GM18507 (cell line): Measurements from ENCODE around the gene CSH2.

Experiments
- DNase-seq: peaks from one replicate; pipeline ENCODE4 v3.0.0; 2011; ENCODE audit warnings: low read depth; ENCODE audit not compliant: insufficient read length; ENCODE audit errors: extremely low spot score
- FAIRE-seq: peaks from 2 replicates; lab custom pipeline; 2011; peaks lifted over from hg19 to GRCh38; lab: Jason Lieb, UNC

CSH2 gene

DNA sequence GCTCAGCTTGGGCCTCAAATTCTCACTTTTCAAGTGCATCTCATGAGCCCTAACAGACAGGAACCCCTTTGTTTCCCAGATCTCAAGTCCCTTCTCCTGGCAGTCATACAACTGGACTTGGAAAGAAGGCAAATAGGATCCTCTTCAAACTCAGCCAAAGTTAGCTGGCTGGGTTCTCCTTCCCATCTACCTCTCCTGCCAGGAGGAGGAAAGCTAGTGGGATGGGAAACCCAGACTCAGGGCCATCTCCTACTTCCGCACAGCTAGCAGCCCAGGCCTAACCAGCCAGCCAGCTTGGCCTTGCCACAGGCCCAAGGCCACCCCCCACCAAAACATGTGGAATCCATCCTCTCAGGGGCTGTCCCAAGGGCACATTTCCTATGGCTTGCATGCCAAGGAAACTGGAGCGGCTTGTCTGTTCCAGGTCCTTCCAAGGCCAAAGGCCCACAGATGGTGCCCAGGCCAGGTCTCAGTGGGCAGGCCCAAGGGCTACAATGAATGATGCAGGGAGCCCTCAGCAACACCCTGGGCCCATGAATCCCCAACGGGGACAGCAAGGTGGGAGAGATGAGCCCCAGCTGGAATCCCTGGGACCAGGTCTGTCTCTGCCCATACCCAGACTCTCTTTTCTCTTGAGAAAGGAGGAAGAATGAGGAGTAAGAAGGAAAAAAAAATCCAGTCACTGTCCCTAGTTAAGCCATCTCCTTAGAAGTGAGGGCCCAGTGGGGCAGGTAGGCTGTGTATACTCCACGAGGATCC lies 32.7 kb downstream of the CSH2 start:
- no peak for DNase-seq

DNA sequence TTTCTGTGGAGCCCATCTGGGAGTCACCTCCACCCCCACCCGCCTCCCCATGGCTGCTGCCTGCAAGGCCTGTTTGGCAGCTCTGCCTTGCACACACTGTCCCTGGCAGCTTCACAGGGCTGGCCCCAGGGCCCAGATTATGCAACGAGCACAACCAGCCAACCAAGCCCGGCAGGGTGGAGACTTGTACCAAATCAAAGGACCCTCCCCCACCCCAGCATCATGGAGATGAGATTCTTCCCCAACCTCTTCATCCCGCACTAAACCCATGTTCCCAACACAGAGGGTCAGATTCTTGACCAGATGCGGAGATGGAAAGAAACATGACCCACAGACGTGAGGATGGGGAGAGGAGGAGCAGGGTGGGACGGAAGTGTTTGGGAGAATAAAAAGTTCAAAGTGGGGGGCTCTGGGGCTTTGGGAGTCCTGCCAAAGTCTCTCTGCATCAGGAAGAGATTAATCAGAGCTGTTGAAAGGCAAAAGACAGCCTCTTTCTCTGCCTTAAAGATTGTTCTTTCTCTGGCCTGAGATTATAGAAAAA lies 34.8 kb downstream of the CSH2 start:
- FAIRE-seq (no peak), DNase-seq (no peak)

More for the DNA sequence above, 32.7 kb downstream of the CSH2 start:
- no peak for FAIRE-seq

DNA sequence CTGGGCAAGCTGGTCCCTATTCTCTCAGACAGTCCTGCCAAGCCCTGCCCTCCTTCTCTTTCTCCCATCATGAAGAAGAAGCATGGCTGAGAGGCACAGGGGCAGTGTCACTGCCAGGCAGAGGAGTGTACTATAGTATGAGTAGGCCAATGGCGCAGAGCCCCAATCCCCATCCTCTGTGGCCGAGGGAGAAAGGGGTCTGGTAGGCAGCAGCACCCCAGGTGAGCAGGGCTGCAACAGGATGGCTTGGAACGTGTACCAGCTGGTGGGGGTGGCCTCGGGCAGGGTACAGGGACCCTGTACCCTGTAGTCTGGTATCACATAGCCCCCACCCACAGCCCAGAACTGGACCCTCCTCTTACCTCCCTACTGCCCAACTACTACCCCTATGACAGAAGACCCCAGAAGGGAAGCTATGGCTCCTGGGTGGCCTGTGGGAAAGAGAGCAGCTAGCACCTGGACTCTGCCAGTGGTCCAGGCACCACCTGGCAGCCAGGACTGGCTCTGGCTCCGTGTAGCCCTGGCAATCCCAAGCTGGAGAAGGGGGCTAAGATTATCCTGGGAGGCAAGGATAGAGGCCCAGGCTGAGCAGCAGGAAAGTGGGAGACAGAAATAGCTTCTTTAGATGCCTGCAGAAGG lies 35.4 kb downstream of the CSH2 start:
- DNase-seq (no peak), FAIRE-seq (no peak)

DNA sequence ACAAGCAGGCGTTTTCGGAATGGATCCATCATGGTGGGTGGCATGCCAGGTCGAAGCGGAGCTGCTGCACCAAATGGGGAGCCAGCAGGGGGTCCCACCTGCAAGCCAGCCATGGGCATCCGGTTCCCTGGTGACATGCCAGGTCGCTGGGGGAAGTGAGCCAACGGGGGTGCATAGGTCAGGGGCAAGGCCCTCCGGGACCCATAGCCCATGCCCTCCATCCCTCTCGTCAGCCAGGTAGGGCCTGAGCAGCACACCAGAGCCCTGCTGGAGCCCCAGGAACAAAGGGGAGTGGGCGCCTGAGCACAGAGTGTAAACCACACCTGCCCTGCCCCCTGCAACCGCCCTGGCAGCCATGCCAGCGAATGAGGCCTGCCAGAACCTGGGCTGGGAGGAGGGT lies 36.0 kb downstream of the CSH2 start:
- DNase-seq (no peak), FAIRE-seq (no peak)

DNA sequence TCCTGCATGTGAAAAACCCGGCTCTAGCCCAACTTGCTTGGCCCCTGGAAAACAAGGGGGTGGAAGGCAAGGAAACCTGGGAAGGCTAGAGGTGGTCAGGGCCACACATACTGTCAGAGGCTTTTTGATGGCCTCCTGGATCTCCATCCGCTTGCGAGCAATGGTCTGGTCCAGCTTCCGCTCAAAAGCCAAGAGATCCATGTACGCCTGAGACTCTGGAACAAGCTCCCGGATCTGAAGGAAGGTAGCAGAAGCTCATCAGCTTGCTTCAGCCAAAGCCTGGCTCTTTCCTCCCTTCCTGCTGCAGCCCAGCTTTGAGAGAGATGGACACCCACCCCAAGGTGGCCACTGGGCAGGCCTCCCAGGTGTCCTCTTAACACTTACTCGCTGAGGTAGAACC lies 36.7 kb downstream of the CSH2 start:
- DNase-seq (no peak), FAIRE-seq (no peak)

DNA sequence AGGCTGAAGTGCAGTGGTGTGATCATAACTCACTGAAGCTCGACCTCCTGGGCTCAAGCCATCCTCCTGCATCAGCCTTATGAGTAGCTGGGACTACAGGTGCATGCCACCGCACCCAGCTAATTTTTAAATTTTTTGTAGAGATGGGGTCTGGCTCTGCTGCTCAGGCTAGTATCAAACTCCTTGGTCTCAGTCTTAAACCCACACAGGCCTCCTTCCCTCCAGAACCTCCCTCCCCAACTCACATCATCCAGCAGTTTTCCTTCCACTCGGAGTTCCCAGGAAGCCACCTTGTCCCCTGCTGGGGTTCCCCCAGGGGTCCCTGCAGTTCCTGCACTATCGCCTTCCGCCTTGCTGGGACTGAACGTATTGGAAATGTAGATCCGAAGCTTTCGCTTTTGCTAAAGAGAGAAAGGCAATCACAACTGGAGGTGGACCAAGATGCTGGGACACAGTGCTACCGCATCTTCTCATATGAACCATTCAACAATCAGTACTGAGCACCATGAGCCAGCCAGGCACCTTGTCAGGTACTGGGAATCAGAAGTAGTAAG lies 38.2 kb downstream of the CSH2 start:
- FAIRE-seq: no peak
- DNase-seq: no peak

DNA sequence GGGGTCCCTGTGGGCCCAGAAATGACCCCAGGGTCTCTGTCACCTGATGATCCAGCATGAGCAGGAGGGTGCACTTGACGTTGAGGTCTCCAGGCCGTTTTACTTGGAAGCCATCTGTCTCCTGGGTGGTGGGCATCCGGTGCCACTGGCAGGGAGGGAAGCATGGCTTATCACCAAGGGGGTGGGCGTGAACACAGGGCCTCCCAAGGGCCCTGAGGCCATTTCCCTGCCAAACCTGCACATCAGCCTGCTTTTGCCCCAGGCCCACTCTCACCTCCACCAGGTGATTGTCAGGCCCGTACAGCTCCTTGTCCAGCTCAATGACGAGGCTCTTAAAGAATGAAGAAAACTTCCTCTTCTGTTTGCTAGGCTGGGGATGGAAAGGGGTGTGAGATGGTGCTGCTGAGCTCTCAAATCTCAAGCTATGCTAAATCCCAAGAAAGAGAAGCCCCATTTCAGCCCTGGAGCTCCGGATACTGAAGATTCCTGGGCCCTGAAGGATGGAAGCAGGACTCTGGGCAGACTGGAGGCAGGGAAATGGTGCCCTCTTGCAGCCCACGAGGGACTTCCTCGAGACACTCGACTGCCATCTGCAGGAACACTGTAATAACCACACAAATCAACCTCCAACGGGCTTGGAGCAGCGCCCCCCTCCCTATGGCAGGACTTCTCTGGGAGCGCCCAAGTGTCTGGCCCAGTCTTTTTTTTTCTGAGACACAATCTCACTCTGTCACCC lies 38.9 kb downstream of the CSH2 start:
- peak; percentile 33 for DNase-seq
- FAIRE-seq: peak; percentile 74

DNA sequence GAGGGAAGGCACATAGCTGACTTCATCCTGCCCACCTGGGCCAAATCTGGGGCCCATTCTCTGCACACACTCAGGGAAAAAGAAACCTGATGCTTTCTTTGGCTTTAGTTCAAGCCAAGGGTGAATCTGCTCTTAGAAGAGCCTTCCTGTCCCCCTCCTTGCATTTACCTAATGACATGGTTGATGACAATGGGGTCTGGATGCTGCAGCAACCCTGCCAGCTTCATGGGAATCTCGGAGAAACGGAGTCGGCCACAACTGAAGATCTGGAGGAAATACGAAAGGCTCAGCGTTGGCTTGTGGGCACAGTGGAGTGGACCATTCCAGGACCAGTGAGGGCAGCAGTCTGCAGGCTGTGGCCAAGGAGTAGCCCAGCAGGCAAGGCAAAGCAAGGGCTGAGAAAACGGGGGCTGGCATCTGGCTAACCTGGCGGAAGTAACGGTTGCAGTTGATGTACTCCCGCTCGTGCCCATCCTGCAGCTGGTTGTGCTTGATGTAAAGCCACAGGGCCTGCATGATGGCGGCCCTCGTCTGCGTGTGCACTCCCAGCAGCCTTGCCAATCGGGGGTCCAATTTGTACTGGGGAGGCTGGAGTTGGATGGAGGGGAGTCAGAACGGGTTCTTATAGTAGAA lies 39.6 kb downstream of the CSH2 start:
- FAIRE-seq: no peak

DNA sequence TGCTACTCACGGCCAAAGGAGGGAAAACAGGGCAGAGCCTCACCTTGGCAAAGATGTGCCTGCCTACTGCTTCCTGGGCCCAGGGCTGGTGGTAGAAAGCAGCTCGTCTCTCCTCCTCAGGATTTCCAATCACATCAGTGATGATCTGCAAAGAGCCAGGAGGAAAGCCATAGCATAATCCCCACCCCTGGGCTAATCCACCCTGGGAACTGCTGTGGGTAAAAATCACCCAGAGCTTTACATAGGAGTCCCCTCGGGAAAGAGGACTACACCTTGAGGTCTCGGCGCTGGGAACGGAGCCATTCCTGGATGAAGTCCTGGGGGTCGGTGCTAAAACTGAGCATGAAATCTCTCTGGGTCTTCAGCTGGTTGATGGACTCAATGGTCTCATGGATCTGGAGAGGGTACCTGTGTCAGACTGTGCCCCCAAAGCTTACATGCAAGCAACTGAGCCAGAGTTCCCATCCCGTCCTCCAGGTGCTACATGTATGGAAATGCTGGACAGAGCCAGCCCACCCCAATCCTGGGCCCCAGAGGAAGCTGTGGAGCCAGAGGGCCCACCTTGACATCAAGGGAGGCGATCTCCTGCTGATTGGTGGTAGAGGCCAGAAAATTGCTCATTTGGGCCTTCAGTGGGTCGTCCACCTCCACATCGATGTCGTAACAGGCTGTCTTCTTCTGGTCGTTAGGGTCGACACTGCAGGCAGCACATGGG lies 40.3 kb downstream of the CSH2 start:
- DNase-seq (no peak), FAIRE-seq (no peak)

More for the DNA sequence above, 39.6 kb downstream of the CSH2 start:
- no peak for DNase-seq

DNA sequence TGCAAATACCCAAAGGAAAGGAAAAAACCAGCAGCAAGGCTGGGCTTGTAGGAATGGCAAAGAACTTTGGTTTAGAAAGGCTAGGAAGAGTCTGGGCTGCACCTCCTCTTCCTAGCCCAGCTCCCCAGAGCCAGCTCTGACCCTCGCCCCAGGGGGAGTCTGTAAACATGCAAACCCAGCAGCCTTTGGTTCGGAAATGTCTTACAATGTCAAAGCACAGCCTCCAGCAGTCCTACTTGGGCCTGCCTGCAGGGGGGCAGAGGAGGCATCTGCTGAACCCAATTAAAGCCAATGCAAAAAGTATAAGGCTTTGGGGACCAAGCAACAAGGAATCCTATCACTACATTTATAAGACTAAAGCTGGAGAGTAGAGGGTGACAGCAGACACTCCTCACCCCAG lies 41.0 kb downstream of the CSH2 start:
- DNase-seq (no peak), FAIRE-seq (no peak)

DNA sequence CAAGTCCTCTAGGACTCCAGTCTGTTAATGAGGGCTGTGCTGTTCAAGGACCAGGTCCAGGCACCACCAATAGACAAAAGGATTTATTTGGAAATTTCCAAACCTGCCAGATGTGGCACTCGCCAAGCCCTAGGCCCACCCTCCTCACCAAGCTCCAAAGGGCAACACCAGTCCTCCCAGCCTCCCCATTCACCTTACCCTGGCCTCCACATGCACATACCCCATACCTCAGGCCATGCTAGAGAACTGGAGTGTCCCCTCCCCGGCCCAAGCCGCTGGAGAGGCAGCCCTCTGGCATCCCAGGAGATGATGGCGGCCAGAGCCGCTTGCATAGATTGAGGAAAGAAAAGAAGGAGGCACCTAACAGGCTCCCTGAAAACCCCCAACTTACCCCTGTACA lies 41.5 kb downstream of the CSH2 start:
- DNase-seq (no peak), FAIRE-seq (no peak)

DNA sequence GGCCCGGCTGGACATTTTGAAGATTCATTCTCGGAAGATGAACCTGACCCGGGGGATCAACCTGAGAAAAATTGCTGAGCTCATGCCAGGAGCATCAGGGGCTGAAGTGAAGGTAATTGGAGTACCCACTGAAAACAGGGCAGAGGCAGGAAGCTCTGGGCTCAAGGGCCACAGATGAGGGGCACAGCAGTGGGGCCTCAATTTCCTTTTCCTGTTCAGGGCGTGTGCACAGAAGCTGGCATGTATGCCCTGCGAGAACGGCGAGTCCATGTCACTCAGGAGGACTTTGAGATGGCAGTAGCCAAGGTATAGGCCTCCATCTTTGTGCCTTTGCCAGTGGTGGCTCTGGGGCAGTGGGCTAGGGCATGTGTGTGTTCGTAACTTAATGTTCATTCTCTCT lies 42.0 kb downstream of the CSH2 start:
- DNase-seq (no peak), FAIRE-seq (no peak)

DNA sequence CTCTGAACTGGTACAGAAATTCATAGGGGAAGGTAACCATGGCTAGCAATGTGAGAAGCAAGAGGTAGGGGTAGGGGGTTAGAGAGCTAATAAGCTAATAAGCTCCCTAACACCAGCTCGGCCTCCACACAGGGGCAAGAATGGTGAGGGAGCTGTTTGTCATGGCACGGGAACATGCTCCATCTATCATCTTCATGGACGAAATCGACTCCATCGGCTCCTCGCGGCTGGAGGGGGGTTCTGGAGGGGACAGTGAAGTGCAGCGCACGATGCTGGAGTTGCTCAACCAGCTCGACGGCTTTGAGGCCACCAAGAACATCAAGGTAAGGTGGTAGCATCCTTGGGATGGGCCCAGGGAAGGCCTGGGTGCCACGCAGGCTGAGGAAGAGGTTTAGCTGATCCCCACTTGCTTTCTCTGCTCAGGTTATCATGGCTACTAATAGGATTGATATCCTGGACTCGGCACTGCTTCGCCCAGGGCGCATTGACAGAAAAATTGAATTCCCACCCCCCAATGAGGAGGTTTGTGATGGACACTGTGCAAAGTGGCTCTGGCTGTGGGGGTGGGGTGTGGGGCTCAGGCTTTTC lies 42.5 kb downstream of the CSH2 start:
- no peak for FAIRE-seq

DNA sequence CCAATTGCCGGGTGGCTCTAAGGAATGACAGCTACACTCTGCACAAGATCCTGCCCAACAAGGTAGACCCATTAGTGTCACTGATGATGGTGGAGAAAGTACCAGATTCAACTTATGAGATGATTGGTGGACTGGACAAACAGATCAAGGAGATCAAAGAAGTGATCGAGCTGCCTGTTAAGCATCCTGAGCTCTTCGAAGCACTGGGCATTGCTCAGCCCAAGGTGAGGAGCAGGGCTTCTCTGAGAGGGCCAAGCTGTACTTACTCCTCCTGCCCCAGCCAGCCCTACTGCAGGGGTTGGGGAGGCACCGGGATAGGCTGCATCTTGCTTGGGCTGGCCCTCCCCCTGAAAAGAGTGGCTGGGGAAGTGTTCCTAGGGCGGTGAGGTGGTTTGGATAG lies 43.2 kb downstream of the CSH2 start:
- FAIRE-seq (no peak), DNase-seq (no peak)

More for the DNA sequence above, 42.5 kb downstream of the CSH2 start:
- DNase-seq: no peak

DNA sequence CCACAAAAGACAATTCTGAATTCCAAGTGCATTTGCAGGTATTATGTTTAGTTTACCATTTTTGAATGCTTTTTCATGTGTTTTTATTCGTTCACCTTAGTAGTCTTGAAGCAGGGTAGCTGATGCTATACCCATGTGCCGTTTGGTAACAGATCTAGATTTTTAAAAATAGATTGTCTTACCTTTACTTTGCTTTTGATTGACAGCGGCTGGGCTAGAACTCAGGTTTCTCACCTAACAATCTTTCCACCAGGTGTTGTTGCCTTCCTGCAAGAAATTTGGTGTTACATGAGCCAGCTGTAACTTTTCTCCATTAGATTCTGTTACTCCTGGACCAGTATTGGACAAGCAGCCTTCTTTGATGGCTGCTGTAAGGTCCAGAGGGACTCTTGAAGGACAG lies 44.5 kb downstream of the CSH2 start:
- no peak for DNase-seq
- no peak for FAIRE-seq

DNA sequence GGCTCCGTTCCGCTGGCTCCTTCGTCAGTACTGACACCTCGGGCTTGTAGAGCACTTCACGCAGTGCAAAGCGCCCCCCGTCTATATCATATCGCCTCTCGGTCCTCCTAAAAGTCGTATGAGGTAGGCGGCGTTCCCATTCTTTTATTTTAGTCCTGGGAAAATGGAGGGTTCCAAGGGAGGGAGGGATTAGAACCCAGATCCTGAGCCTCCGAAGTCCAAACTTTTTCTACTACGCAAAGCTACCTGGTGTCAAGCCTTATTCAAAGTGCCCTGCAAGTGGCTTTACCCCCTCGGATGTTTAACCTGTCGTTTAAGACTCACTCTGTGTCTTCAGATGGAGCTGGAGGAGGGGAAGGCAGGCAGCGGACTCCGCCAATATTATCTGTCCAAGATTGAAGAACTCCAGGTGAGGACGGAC lies 45.7 kb downstream of the CSH2 start:
- FAIRE-seq: peak; percentile 9
- no peak for DNase-seq

DNA sequence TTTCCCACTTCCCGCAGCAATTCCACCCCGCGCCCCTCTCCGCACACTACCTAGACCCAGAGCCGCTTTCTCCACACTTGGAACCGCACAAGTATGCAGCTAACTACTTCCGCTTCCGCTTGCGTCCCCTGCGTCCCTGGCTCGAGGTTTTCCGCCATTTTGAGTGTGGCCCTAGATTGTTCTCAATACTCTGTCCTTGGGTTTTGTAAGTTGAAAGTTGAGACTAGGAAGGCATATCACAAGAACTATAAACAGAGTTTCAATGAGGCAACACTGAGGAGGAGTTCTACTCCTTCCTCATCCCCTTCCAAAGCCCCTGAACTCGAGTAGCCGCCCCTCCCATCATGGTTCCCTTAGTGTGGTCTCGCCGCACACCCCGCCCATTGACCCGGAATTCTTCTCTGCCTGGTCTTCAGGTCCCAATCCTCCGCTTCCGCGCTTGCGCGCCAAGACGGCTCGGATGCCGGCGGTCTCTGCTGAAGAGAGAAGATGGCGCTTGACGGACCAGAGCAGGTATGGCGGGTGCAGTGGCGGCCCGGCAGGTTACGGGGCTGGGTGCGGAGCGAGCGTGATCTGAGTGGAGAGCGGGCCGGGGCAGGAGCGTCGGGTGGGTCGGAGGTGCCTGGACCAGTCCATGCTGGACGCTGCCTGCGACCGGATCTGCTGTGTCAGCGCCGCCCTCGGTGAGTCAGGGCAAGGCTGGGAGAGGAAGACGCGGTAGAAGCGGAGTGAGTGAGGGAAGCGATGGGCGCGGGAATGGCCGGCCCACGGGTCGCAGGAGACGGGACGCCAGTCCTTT lies 46.3 kb downstream of the CSH2 start, which contains the start of the genes FTSJ3 and PSMC5:
TSS of gene FTSJ3 (minus strand) at position 662 of the 799 bp plus-strand sequence. CDS start 761 bp downstream, outside the sequence.
TSS of gene PSMC5 (plus strand) at position 430 of the 799 bp plus-strand sequence. CDS start at position 490, 60 bp downstream.
- DNase-seq (peak; percentile 80), FAIRE-seq (peak; percentile 97)
